GM18526 (cell line): ENCODE data around the gene CNTN4.

Experiments
- POLR2A ChIP-seq: IDR thresholded peaks from 3 replicates; pipeline ENCODE4 v1.6.1; 2011; ENCODE audit not compliant: insufficient read length; ENCODE audit errors: extremely low read depth

CNTN4 gene

GRCh38 chr3:2504912-2505311, 406.2 kb downstream of the CNTN4 start:
- no peak for TF ChIP-seq POLR2A

DNA sequence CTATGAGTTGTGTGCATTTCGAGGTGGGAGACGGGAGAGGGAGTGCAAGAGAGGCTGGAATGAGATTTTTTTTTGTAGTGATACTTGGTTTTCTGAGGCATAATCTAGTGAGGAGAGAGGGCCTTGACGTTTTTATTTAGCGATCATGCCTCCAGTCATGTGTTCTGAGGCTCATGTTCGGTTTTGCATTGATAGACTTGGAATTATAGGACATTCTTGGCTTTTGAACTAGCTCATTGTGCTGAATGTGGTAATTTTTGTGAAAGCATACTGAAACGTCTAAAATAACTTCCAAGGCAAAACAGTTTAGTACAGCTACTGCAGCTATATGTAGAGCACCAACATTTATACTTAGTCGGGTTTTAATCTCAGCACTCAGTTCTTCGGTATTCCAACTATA, 408.1 kb downstream of the CNTN4 start:
- TF ChIP-seq POLR2A: no peak

DNA sequence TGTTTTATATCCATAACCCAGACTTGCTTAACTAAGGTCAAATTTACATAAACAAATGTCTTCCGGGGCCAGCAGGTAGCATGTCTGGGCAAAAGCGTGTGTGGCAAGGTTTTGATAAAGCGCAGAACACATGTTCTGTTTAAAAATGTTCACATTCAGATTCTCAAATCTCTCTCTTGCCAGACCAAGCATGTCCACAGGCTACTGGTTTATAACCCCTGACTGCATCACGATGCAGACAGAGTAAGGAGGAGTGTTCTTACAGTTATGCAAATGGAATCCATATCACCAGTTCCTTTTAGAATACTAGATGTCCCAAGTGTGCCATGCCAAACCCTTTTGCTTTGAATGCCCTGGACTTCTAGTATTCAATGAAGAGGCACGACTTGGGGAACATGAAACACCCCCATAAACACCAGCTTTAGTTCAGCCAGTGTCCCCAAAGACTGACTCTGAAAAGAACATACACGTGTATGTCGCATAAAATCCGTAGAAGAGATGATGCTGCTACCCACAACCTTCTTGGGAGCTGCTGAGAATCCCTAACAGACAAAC, 412.0 kb downstream of the CNTN4 start:
- TF ChIP-seq POLR2A: no peak

DNA sequence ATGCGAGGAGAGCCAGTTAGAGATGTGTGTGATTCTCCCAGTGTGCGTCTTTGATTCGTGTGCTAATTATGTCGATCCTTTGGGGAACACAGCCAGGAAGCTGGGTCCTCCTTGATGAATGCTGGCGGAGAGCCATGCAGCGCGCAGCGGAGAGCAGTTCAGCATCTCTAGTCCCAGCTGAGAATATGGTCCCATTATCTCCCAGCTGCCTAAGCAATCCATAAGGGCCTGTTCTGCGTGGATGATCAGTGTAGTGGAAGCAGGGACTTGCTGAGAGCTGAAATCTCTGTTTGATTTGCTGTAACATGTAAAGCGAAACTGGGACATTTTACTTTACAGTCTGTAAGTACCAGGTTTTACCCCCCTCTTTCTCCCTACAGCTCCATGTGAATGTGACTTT, 412.7 kb downstream of the CNTN4 start:
- TF ChIP-seq POLR2A: no peak

GRCh38 chr3:2512881-2513280, 414.2 kb downstream of the CNTN4 start:
- TF ChIP-seq POLR2A: no peak

GRCh38 chr3:2513986-2514385, 415.3 kb downstream of the CNTN4 start:
- no peak for TF ChIP-seq POLR2A

GRCh38 chr3:2516762-2517441, 418.2 kb downstream of the CNTN4 start:
- TF ChIP-seq POLR2A: no peak

DNA sequence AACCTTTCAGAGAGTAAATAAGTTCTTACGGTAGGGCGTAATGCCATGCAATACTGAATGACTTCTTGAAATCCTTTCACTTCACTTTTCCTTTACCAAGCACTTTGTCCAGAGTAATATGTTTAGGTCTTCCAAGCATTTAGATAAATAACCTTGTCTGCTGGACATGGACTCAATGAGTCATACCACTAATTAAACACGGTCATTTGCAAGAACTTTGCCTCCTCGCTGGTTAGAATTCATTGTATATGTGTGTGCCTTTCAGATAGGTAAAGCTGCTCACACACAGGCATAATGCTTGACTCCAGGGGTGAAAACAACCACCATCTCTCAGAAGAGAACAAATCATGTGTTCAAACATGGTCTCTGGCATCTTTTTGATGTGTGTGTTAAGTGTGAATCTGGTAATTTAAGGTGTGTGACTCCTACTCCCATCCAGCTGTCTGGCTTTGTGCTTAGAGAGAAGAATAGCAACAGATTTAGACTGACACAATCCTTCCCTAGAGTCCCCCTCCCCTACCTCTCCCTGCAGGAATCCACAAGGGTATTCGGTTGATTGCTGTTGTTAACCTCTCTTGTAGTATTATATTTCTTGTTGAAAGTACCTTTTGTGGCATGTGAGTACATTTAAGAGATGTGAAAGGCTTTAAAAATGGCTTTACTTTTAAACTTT, 419.0 kb downstream of the CNTN4 start:
- no peak for TF ChIP-seq POLR2A

DNA sequence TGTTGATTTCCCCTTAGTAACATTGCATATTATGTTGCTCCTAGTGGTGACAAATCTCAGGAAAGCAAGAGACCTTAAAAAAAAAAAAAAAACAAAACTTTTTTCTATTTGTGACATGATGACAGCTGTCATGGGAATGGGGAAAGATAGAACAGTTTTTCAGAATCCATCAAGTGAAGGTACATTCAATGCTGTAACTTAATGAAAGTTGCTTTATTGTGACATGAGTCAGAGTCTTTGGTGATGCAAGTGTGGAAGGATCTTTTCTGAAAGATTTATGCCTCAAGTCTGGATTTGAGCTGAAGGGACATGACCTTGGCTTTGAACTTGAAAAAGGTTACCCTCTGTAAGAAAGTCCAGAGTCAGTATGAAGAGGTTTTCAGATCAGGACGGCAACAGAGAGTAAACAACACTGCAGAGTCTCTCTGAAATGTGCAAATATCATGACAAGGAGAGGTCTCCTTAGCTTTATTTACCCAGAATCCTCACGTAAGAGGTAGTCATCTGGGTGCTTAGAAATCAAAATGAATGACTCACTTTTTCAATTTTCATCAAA, 424.7 kb downstream of the CNTN4 start:
- TF ChIP-seq POLR2A: no peak

DNA sequence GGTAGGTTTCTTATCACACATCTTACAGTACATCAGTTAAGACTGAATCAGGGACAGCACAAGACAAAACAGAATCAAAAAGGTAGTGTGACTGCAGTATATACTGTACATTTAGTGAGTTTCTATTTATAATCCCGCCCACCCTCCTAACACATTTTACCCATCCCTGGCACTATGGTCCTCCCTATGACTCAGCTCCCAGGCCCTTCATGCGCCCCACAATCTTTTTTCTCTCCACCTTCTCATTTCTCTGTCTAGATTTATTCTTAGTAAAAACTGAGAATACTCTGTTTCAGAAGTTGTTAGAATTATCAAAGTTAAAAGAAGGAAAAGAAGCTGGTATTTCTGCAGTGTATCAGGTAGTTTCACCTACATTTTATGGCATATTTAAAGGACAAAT, 427.3 kb downstream of the CNTN4 start:
- no peak for TF ChIP-seq POLR2A

DNA sequence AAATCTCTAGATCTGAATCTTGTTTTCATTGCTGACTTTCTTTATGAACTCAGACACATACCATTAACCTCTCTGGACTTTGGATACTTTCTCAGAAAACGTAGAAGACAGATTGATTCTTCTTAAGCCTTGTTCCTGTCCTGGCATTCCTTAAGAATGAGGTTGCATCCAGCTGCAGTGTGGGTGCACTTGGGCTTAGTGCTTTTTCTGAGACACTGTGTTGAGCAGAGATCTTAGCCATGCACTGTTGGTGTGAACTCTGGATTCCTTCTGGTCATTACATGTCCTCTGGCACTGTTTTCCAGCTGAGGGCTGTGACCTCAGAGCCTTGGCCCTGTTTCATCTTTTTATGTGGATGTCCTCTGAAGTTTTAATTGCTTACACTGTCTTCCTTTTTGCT, 428.3 kb downstream of the CNTN4 start:
- TF ChIP-seq POLR2A: no peak

GRCh38 chr3:2535206-2535605, 436.5 kb downstream of the CNTN4 start:
- no peak for TF ChIP-seq POLR2A

- TF ChIP-seq POLR2A: no peak
Observed at GRCh38 chr3:2536575-2536974, 437.9 kb downstream of the CNTN4 start.

GRCh38 chr3:2540115-2540514, 441.4 kb downstream of the CNTN4 start:
- TF ChIP-seq POLR2A: no peak

GRCh38 chr3:2543247-2543646, 444.6 kb downstream of the CNTN4 start:
- no peak for TF ChIP-seq POLR2A

DNA sequence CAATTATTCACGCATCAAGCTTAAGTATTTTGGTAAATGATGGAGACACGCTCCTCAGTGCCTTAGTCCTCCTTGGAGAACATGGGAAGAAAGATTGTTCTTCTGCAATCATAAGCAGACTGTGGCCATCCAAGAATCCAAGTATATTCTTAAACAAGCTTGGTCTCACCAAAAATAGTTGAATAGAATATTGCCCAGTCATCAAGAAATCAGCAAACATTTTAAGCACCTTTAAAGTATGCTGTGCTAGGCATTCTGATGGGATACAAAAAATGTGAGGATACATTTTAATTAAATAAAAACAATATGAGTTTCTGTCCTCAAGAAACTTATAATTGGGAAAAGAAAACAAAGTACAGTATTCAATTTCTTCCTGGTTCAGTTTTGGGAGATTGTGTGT, 445.5 kb downstream of the CNTN4 start:
- no peak for TF ChIP-seq POLR2A
